Testis (tissue), 3 donors: Measurements from ENCODE around the gene PACSIN2. TPM values are rescaled to one million over a fixed set of nuclear protein-coding genes. Genes with fewer than 3 reads are reported as not detected.

Experiments used
- DNase-seq: peaks from one replicate; pipeline ENCODE4 v3.0.0-alpha.2; 2019
- H3K27ac ChIP-seq, 2 donors: fragments of 200-600 bp; sonication (generic); one replicate each; pipeline ENCODE4 v1.5.1; 2019
- H3K27me3 ChIP-seq: fragments of 200-600 bp; sonication (generic); one replicate; pipeline ENCODE4 v1.5.1; 2019
- H3K36me3 ChIP-seq: fragments of 200-600 bp; sonication (generic); one replicate; pipeline ENCODE4 v1.5.1; 2017; ENCODE audit warnings: low read depth; ENCODE audit errors: missing control alignments
- H3K4me1 ChIP-seq: fragments of 200-600 bp; sonication (generic); one replicate; pipeline ENCODE4 v1.5.1; 2019
- H3K4me3 ChIP-seq, 2 donors: fragments of 200-600 bp; sonication (generic); one replicate each; pipeline ENCODE4 v1.5.1; 2017 to 2019
- H3K9me3 ChIP-seq: fragments of 200-600 bp; sonication (generic); one replicate; pipeline ENCODE4 v1.5.1; 2017
- CTCF ChIP-seq, 3 experiments: fragments of 450-650 bp in 2 of 3; fragments of 200-600 bp in 1 of 3; sonication (generic) in 1 of 3; IDR thresholded peaks; one replicate each; pipeline ENCODE4 v1.5.1; 2016 to 2019; ENCODE audit warnings: antibody characterized with exemption in 3 of 3, mild to moderate bottlenecking in 2 of 3, moderate library complexity in 1 of 3
- POLR2A ChIP-seq: fragments of 450-650 bp; IDR thresholded peaks from one replicate; pipeline ENCODE4 v1.6.1; 2017; ENCODE audit warnings: antibody characterized with exemption, mild to moderate bottlenecking, moderate library complexity
- WGBS, 2 donors: methylation state at CpG; one replicate each; pipeline ENCODE4 v1.1.5; 2018; 5-methylcytosine and 5-hydroxymethylcytosine counted together
- intact Hi-C: fragments of 100-400 bp; cut with DNase I; formaldehyde crosslinking; loops from one replicate; pipeline ENCODE4 v1.15.1; 2023; ENCODE audit warnings: low total_unique reads
- polyA plus RNA-seq: library from polyadenylated mRNA; stranded (reverse); fragments of 350-450 nt; fragmentation: Illumina TruSeq; extraction: RNeasy Lipid Tissue Mini Kit (QIAGEN cat#74804); gene quantifications from one replicate; pipeline ENCODE4 v1.2.3, GENCODE V29; 2014; ENCODE audit warnings: low read depth, low replicate concordance; ENCODE audit not compliant: insufficient read depth
- total RNA-seq, 2 donors: library from RNA; depleted of rRNA; stranded (reverse); fragments of >200 nt; gene quantifications; one replicate each; pipeline ENCODE4 v1.2.3, GENCODE V29; 2016

Gene PACSIN2
- total and polyA plus RNA-seq, 3 donors from 2014 or later = 43.5 to 45.6 (median 43.6) TPM

- Histone ChIP-seq H3K36me3 (no peaks in the 10 kb centered on the region), H3K4me3 (no peak overlapping the region), H3K4me1 (no peaks in the 10 kb centered on the region), H3K27ac (no peak overlapping the region), H3K27me3 (no peaks in the 10 kb centered on the region), H3K9me3 (no peaks in the 10 kb centered on the region)
- no peak for DNase-seq
- intact Hi-C loops = no loop called here
- TF ChIP-seq POLR2A (no peak), CTCF (IDR thresholded peaks at IDR 0.05) (no peak)
- 92 to 95% methylated on average over 6 to 9 of the region's 9 CpGs for WGBS, 2 donors
Observed at GRCh38 chr22:42883970-42884369, 131.0 kb downstream of the PACSIN2 start.

- H3K9me3 ChIP-seq = no peaks in the 10 kb centered on the region
- no peaks in the 10 kb centered on the region for H3K4me1 ChIP-seq
- no peak overlapping the region for H3K4me3 ChIP-seq
- no peaks in the 10 kb centered on the region for H3K36me3 ChIP-seq
- TF ChIP-seq CTCF (IDR thresholded peaks at IDR 0.05) = no peak
- no peak for TF ChIP-seq POLR2A
- intact Hi-C loops = no loop called here
- 77 to 86% methylated on average over 8 of the region's 8 CpGs for WGBS, 2 donors
- H3K27me3 ChIP-seq = no peaks in the 10 kb centered on the region
- no peak overlapping the region for H3K27ac ChIP-seq
- DNase-seq = no peak
Observed at GRCh38 chr22:42883121-42883520, 131.8 kb downstream of the PACSIN2 start.

GRCh38 chr22:42881982-42882656 is 132.8 kb downstream of the PACSIN2 start:
- Histone ChIP-seq H3K4me3 (no peak overlapping the region), H3K4me1 (no peaks in the 10 kb centered on the region), H3K9me3 (no peaks in the 10 kb centered on the region), H3K36me3 (no peaks in the 10 kb centered on the region), H3K27me3 (no peaks in the 10 kb centered on the region), H3K27ac (no peak overlapping the region)
- intact Hi-C loops = no loop called here
- TF ChIP-seq CTCF (IDR thresholded peaks at IDR 0.05) = no peak
- TF ChIP-seq POLR2A = no peak
- DNase-seq = no peak
- 73 to 85% methylated on average over 10 of the region's 10 CpGs for WGBS, 2 donors

- H3K36me3 ChIP-seq = no peaks in the 10 kb centered on the region
- H3K4me3 ChIP-seq = no peak overlapping the region
- H3K27ac ChIP-seq = no peak overlapping the region
Observed at GRCh38 chr22:42881298-42881697, 133.7 kb downstream of the PACSIN2 start.

More at GRCh38 chr22:42881298-42881697, 133.7 kb downstream of the PACSIN2 start:
- TF ChIP-seq POLR2A = no peak
- no peak for TF ChIP-seq CTCF (IDR thresholded peaks at IDR 0.05)
- intact Hi-C loops = no loop called here
- Histone ChIP-seq H3K4me1 (no peaks in the 10 kb centered on the region), H3K27me3 (no peaks in the 10 kb centered on the region), H3K9me3 (no peaks in the 10 kb centered on the region)
- DNase-seq = no peak
- WGBS, 2 donors = 93 to 94% methylated on average over 5 to 12 of the region's 12 CpGs
